BJ (cell line): ENCODE measurements around the gene ENO2. TPM values are rescaled to one million over a fixed set of nuclear protein-coding genes. Genes with fewer than 3 reads are reported as not detected.
A peak's percentile ranks its signal among the peaks of the same experiment; 100 is the strongest.

Experiments used
- CTCF ChIA-PET: fragments of 350-600 bp; formaldehyde crosslinking; extraction: SDS; loops from one replicate; lab custom pipeline; 2021; ENCODE audit warnings: antibody characterized with exemption, inconsistent platforms; lab: Yijun Ruan, JAX
- POLR2A ChIA-PET: fragments of 300-600 bp; sonication (Branson Sonifier 250); formaldehyde crosslinking; extraction: SDS; loops from one replicate; lab custom pipeline; 2021; ENCODE audit warnings: antibody characterized with exemption; lab: Charles Lee
- DNase-seq: peaks from one replicate; pipeline ENCODE4 v3.0.0-alpha.2; 2011; ENCODE audit warnings: low read depth
- H3K27me3 ChIP-seq: 2 replicates; pipeline ENCODE4 v1.6.0; 2011; ENCODE audit warnings: low read length; ENCODE audit not compliant: control insufficient read depth, insufficient read depth
- H3K36me3 ChIP-seq: 2 replicates; pipeline ENCODE4 v1.5.1; 2011; ENCODE audit warnings: low read length; ENCODE audit not compliant: control insufficient read depth, insufficient read depth
- H3K4me3 ChIP-seq: 2 replicates; pipeline ENCODE4 v1.5.1; 2011; ENCODE audit warnings: low read depth, mild to moderate bottlenecking, control low read depth, low read length
- polyA plus RNA-seq: library from polyadenylated mRNA; depleted of rRNA; stranded (reverse); fragments of >200 nt; gene quantifications from 2 replicates; pipeline ENCODE4 v1.2.3, GENCODE V29; 2011
- TF ChIP-seq, protein P1 (sequence below): IDR thresholded peaks from 2 replicates; pipeline ENCODE4 v1.5.1; 2011; ENCODE audit warnings: low read depth, mild to moderate bottlenecking, control low read depth, inconsistent platforms, low read length, moderate library complexity; ENCODE audit not compliant: insufficient read depth

ENO2 gene
- polyA plus RNA-seq, 1 experiment = 29.7 TPM

DNA sequence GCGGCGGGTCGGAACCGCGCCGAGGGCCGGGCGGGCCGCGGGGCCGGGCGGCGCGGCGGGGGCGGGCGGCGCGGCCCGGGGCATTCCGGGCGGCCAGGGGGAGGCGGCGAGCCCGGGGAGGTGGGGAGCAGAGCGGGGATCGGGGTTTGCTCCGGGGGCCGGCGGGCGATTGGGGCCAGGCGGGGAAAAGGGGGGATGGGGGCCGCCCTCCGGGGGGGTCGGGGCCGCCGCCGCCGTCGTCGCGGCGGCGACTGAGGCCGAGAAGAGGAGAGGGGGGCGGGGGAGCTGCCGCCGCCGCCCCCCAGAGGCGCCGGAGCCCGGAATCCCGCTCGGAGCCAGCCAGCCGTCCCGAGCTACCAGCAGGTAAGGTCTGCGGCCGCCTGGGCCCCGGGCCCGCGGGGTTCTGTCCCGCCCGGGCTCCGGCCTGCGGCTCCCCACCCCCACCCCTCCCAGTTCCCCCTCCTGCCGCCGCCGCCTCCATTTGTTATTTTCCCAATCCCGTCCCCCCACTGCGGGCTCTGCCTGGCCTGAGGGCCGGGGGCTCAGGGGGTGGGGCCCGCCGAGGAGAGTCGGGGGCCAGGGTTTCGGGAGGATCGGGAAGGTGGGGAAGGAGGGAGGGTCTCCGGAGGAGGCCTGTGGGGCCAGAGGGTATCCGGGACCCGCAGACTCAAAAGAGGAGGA lies 13.8 kb downstream of the ENO2 start:
- DNase-seq = no peak
- ChIA-PET CTCF (interaction anchor here (1.1 to 1.9 kb wide), 3 partner anchors 9 to 59 kb away, joined by 3 to 11 read pairs (median 3); no protein-coding TSS in a partner anchor), POLR2A (interaction anchor here (0.6 to 1.1 kb wide), 2 partner anchors 10 to 240 kb away, joined by 6 read pairs; no protein-coding TSS in a partner anchor)
- H3K4me3 ChIP-seq = peak overlapping the region; percentile 55
- no peaks in the 10 kb centered on the region for H3K27me3 ChIP-seq
- H3K36me3 ChIP-seq = peaks cover 2% of the 10 kb centered on the region
- TF ChIP-seq, protein P1, sequence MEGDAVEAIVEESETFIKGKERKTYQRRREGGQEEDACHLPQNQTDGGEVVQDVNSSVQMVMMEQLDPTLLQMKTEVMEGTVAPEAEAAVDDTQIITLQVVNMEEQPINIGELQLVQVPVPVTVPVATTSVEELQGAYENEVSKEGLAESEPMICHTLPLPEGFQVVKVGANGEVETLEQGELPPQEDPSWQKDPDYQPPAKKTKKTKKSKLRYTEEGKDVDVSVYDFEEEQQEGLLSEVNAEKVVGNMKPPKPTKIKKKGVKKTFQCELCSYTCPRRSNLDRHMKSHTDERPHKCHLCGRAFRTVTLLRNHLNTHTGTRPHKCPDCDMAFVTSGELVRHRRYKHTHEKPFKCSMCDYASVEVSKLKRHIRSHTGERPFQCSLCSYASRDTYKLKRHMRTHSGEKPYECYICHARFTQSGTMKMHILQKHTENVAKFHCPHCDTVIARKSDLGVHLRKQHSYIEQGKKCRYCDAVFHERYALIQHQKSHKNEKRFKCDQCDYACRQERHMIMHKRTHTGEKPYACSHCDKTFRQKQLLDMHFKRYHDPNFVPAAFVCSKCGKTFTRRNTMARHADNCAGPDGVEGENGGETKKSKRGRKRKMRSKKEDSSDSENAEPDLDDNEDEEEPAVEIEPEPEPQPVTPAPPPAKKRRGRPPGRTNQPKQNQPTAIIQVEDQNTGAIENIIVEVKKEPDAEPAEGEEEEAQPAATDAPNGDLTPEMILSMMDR = no peak

DNA sequence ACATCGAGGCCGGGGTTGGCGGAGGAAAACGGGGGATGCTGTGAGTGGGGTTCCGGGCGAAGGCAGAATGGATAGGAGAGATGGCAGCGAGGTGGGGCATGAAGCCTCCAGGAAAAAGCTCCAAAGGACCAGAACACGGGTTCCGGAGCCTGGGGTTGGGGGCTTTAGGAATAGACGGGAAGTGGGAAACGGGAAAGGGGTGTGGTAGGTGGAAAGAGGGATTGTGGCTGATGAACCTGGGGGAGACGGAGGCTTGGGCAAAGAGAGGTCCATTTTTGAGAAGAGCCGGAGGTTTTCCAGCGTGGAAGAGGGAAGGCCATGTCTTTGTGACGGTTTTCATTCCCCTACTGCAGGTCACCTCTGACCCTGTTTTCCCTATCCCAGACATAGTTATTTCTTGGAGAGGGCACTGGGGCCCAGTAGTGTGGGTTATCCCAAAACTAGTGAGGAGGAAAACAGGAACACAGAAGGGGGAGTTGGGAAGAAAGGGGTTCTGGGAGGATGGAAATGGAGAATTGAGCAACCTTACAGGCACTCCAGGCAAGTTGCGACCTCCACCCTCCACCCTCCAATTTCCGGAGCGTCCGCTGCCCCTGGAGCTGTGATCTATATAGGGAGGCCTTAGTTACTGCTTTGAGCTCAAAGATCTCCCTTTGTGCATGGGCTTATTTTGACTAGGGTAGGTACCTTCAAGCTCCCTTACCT lies 14.5 kb downstream of the ENO2 start:
- H3K36me3 ChIP-seq = peaks cover under 1% of the 10 kb centered on the region
- TF ChIP-seq, protein P1 = no peak
- CTCF ChIA-PET = interaction anchor here (1.0 to 1.9 kb wide), 6 partner anchors 9 to 60 kb away, joined by 3 to 11 read pairs (median 3); partner anchors contain the start of genes C12orf57 and RNU7-1
- H3K4me3 ChIP-seq = peak overlapping the region; percentile 55
- H3K27me3 ChIP-seq = no peaks in the 10 kb centered on the region
- POLR2A ChIA-PET = interaction anchor here (0.5 to 1.1 kb wide), 3 partner anchors 9 to 240 kb away, joined by 3 to 6 read pairs (median 6); partner anchors contain the start of gene LPCAT3
- no peak for DNase-seq

GRCh38 chr12:6929466-6930452 lies 15.4 kb downstream of the ENO2 start:
- ChIA-PET POLR2A (interaction anchor here (1.1 kb wide), 1 partner anchor 8 kb away, joined by 6 read pairs; no protein-coding TSS in a partner anchor), CTCF (interaction anchor here (0.5 to 1.9 kb wide), 7 partner anchors 8 to 60 kb away, joined by 3 to 11 read pairs (median 3); partner anchors contain the start of genes C12orf57 and RNU7-1)
- TF ChIP-seq, protein P1 = no peak
- H3K27me3 ChIP-seq = no peaks in the 10 kb centered on the region
- peak overlapping the region; percentile 55 for H3K4me3 ChIP-seq
- H3K36me3 ChIP-seq = peaks cover 9% of the 10 kb centered on the region
- no peak for DNase-seq

DNA sequence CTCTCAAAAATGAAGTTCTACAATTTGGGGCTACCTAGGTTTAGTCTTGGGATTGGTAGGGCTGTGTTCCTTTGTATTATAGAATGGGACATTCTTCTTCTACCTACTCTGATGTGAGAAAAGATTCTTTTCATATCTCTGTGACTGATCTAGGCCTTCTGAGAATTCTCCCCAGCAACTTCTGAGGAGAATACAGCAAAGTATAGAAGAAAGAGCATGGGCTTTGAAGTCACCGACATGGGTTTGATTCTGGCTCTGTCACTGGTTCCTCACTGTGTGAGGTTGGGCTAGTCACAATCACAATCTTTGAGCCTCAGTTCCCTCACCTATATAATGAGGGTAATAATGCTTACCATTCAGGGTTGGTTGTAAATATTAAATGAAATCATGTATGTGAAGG lies 18.4 kb downstream of the ENO2 start:
- TF ChIP-seq, protein P1 = no peak
- ChIA-PET CTCF (interaction anchor here (1.0 to 1.3 kb wide), 3 partner anchors 41 to 177 kb away, joined by 3 to 4 read pairs (median 3); partner anchors contain the start of genes C1RL and SPSB2), POLR2A (no interaction called here)
- DNase-seq = no peak
- Histone ChIP-seq H3K36me3 (peaks cover 26% of the 10 kb centered on the region), H3K27me3 (no peaks in the 10 kb centered on the region), H3K4me3 (no peak overlapping the region)
